GM18507 (cell line): ENCODE results near the gene EPB42.
"Not testable (repeated sequence)": the region's sequence is repeated elsewhere in the genome, so short reads cannot be mapped to it uniquely, and the experiment has no call there.

Source experiments
- DNase-seq: peaks from one replicate; pipeline ENCODE4 v3.0.0; 2011; ENCODE audit warnings: low read depth; ENCODE audit not compliant: insufficient read length; ENCODE audit errors: extremely low spot score
- FAIRE-seq: peaks from 2 replicates; lab custom pipeline; 2011; peaks lifted over from hg19 to GRCh38; lab: Jason Lieb, UNC

The EPB42 gene

DNA sequence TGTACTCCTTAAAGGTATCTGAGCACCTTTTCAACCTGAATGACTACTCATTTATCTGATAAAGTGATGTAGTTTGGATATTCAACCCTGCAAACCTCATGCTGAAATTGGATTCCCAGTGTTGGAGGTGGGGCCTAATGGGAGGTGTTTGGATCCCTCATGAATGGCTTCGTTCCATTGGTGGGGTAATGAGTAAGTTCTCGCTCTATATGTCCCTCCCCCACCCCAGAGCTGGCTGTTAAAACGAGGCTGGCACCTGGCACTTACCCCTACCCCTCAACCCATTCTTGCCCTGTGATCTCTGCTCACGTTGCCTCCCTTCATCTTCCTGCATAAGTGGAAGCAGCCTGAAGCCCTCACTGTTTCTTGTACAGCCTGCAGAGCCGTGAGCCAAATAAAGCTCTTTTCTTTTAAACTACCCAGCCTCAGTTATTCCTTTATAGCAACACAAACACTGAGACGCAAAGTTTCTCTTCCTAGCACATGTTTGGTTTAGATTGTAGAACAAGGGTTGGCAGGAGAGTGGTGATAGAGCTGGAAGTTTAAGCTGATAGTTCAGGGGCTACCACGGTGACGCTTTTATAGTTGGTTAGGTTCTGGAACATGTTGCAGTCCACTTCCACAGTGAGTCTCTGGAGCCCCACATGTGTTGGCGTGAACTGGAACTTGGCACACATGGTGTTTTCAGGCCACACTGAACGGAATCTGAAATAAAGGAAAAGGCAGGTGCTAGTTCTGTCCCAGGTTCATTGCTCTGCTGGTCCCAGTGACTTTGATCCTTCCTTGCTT is 23.9 kb downstream of the EPB42 start:
- FAIRE-seq (no peak), DNase-seq (no peak)

DNA sequence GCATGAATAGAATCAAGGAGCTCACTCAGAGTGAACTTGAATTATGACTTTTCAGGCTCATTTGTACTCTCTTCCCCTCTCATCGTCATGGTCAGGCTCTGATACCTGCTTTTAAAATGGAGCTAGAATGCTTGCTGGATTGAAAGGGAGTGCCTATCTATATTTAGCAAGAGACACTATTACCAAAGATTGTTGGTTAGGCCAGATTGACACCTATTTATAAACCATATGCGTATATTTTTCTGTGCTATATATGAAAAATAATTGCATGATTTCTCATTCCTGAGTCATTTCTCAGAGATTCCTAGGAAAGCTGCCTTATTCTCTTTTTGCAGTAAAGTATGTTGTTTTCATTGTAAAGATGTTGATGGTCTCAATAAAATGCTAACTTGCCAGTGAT is 26.0 kb downstream of the EPB42 start:
- FAIRE-seq, result no peak
- DNase-seq, result no peak

- no peak for FAIRE-seq
- no peak for DNase-seq
Measured at GRCh38 chr15:43193710-43194109, 27.1 kb downstream of the EPB42 start.

DNA sequence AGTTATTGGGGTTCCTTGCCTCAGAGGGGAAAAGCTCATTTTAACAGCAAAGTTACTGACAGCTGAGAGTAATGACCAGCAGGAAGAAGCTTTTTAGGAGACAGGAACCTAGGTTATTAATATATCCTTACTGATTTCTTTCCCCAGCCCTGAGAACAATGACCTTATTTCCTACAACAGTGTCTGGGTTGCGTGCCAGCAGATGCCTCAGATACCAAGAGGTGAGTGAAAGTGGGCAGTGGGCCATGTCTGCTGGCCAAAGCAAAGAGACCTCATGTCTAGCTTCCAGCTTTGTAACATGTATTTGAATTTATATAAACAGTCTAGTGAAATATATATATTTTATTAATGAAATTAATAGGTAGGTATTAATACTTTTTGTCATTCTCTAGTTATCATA is 30.6 kb downstream of the EPB42 start:
- no peak for DNase-seq

DNA sequence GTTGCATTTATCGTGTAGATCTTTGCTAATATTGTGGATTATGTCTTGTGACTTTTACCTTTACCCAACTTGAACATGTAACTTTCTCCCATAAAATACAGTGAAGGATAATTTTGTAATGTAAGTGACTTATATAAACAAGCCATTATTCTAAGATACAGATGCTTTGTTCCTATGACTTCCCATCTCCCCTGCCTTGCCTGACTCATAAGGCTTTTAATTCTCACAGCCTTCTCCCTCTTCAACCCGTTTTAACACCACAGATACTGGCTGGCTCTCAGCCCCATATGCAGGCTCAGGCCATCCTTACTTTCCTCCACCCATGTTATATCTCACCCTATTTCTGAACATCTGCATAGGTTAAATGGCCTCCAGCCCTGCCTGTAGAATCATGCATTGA is 31.5 kb downstream of the EPB42 start:
- no peak for DNase-seq
- FAIRE-seq, result no peak

More for the DNA sequence above, 30.6 kb downstream of the EPB42 start:
- no peak for FAIRE-seq

- DNase-seq (no peak), FAIRE-seq (peak; percentile 21)
Measured at GRCh38 chr15:43187544-43188155, 33.2 kb downstream of the EPB42 start.

DNA sequence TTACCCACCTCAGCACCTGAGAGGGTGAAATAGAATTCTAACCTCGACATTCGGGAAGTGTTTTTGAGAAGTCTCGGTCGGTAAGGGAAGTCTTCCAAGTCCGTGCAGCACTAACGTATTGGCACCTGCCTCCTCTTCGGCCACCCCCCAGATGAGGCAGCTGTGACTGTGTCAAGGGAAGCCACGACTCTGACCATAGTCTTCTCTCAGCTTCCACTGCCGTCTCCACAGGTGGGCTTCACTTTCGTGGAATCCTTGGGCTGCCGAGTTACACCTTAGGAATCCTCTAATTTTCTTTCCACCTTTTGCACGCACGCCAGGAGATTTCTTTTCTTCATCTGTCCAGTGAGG is 34.8 kb downstream of the EPB42 start:
- no peak for DNase-seq
- peak; percentile 26 for FAIRE-seq

GRCh38 chr15:43185157-43186002 is 35.4 kb downstream of the EPB42 start, which contains the start of gene CCNDBP1:
TSS of gene CCNDBP1 (plus strand) at chr15:43185403. CDS start at chr15:43185499, 96 bp downstream.
- FAIRE-seq (peak; percentile 99), DNase-seq (peak; percentile 98)

DNA sequence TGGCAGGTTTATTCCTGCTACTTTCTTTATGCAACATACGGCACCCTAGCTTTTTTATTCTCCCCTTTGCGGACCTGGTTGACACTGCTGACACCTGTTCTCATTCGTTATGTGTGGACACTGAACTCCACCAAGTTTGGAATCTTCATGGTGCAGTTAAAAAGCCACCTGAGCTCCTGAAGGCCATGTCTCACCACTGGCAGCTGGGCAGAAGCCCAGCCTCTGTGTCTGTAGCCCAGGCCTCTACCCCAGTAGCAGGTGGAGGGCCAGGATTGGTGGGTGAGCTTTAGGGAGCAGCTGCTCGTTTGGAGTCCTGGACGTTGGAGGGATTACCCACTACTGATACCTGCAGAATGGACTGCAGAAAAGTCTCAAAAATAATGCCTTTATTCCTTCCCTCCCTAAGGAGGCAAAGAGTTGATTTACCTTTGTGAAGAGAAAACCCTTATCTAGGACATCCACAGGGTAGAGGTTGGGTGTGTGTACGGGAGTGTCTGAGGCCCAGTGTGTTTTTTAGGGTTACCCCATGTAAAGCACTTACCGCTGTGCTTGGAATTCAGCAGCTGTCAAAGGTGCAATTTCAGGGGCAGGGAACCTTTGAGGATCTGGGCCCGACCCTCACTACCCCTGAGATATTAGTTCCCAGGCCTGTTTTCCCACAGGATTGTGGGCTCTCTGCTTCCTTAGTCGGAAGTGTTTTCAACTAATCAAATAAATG is 36.3 kb downstream of the EPB42 start:
- DNase-seq (no peak), FAIRE-seq (no peak)

DNA sequence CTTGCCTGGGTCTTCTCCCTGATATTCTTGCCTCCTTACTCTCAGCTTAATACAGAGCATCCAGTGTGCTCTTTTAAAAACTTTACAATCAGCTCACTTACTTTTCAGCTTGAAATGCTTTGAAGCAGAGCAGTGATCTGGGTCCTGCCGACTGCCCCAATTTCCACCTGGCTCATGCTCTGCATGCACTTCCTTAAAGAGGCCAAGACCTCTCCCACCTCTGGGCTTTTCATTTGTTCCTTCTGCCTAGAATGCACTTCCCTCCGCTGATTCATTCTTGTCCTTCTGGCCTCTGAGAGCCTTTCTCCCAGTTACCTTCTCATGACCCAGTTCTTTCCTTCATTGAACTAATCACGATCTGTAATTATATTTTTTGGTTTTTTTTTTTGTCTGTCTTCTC is 37.5 kb downstream of the EPB42 start:
- DNase-seq (no peak), FAIRE-seq (no peak)

- not testable (repeated sequence) for DNase-seq, FAIRE-seq
Measured at GRCh38 chr15:43177147-43177546, 43.7 kb downstream of the EPB42 start.

DNA sequence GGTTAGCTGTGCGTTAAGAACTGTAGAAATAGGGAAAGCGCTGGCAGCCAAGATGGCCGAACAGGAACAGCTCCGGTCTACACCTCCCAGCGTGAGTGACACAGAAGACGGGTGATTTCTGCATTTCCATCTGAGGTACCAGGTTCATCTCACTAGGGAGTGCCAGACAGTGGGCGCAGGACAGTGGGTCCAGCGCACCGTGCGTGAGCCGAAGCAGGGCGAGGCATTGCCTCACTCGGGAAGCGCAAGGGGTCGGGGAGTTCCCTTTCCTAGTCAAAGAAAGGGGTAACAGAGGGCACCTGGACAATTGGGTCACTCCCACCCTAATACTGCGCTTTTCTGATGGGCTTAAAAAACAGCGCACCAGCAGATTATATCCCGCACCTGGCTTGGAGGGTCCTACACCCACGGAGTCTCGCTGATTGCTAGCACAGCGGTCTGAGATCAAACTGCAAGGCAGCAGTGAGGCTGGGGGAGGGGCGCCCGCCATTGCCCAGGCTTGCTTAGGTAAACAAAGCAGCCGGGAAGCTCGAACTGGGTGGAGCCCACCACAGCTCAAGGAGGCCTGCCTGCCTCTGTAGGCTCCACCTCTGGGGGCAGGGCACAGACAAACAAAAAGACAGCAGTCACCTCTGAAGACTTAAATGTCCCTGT is 45.0 kb downstream of the EPB42 start:
- not testable (repeated sequence) for FAIRE-seq

DNA sequence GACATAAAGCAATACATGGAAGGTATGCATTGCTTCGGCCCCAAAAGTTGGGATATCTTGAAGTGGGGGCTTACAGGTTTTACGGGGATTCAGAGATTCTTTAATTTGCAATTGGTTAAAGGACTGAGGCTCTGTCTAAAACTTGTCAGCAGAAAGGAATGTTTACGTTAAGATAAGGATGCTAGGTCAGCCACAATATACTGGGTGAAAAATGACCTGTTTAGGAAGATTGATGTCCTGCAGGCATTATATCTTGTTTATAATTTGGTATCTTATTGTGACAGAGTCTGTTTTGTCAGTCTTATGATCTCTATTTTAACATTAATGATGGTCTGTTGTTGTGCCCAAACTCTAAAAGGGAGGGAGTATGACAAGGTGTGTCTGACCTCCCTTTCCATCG is 50.9 kb downstream of the EPB42 start:
- DNase-seq (no peak), FAIRE-seq (no peak)

More for the DNA sequence above, 45.0 kb downstream of the EPB42 start:
- DNase-seq, result not testable (repeated sequence)

GRCh38 chr15:43168192-43169107 is 52.4 kb downstream of the EPB42 start:
- no peak for FAIRE-seq
- no peak for DNase-seq

- not testable (repeated sequence) for FAIRE-seq, DNase-seq
Measured at GRCh38 chr15:43167261-43167660, 53.6 kb downstream of the EPB42 start.

DNA sequence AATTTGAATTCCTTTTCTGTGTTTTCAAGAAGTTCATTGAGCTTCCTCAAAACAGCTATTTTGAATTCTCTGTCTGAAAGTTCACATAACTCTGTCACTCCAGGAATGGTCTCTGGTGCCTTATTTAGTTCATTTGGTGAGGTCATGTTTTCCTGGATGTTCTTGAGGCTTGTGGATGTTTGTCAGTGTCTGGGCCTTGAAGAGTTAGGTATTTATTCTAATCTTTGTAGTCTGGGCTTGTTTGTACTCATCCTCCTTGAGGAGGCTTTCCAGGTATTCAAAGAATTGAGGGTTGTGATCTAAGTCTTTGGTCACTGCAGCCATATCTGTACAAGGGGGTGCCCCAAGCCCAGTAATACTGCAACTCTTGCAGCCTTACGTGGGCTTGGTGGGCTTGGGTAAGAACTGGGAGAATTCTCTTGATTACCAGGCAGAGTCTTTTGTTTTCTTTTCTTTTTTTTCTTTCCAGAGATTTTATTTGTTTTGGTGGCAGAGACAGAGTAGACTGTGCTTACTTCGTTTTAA is 55.0 kb downstream of the EPB42 start:
- DNase-seq (no peak), FAIRE-seq (no peak)

DNA sequence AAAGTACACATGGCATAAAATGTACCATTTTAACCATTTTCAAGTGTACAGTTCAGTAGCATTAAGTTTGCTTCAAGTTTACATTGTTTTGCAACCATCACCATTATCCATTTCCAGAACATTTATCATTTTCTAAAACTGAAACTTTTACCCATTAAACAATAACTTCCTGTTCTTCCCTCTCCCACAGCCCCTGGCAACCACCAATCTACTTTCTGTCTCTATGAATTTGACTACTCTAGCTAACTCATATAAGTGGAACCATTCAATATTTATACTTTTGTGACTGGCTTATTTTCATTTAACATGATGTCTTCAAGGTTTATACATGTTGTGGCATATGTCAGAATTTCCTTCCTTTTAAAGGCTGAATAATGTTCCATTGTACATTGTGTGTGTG is 67.5 kb downstream of the EPB42 start:
- no peak for DNase-seq
- peak; percentile 26 for FAIRE-seq

DNA sequence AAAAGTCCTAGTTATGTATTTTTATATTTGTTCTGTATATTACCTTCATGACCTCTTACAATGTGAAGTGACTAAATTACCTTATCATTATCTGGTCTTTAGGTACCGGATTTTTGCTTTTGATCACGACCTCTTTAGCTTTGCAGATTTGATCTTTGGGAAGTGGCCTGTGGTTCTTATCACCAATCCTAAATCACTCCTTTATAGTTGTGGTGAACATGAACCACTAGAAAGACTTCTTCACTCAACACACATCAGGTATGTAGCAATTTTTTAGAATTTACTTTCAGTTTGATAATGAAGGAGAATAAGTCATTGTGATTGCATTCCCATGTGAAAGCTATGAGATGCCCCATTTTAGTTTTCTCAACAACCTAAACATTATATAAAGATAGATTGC is 69.1 kb downstream of the EPB42 start:
- DNase-seq (no peak), FAIRE-seq (no peak)
